LNCAP (cell line): ENCODE results near the gene STXBP1.

ENCODE experiments used
- TF ChIP-seq, protein P1 (sequence below): fragments of 450-650 bp; IDR thresholded peaks from 2 replicates; pipeline ENCODE4 v1.5.1; 2017; ENCODE audit warnings: mild to moderate bottlenecking

Gene STXBP1

DNA sequence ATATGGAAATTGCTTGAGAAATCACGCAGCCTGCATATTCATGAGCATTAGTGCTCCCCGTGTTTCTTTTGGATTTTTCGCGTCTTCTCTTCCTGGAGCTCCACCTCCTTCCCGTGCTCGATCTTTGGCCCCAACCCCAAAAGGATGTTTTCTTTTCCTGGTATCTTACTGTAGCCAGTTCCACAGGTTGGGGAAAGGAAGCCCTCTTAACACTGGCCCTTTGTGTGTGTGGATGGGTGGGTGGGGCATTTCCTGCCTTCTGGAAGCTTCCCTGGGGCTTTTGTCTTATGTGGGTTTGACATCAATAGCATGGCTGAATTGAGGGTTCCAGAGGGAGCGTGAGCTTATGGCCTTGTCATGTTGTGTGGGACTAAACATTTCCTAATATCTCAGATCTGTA is 21.9 kb downstream of the STXBP1 start:
- TF ChIP-seq, protein P1, sequence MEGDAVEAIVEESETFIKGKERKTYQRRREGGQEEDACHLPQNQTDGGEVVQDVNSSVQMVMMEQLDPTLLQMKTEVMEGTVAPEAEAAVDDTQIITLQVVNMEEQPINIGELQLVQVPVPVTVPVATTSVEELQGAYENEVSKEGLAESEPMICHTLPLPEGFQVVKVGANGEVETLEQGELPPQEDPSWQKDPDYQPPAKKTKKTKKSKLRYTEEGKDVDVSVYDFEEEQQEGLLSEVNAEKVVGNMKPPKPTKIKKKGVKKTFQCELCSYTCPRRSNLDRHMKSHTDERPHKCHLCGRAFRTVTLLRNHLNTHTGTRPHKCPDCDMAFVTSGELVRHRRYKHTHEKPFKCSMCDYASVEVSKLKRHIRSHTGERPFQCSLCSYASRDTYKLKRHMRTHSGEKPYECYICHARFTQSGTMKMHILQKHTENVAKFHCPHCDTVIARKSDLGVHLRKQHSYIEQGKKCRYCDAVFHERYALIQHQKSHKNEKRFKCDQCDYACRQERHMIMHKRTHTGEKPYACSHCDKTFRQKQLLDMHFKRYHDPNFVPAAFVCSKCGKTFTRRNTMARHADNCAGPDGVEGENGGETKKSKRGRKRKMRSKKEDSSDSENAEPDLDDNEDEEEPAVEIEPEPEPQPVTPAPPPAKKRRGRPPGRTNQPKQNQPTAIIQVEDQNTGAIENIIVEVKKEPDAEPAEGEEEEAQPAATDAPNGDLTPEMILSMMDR = no peak

DNA sequence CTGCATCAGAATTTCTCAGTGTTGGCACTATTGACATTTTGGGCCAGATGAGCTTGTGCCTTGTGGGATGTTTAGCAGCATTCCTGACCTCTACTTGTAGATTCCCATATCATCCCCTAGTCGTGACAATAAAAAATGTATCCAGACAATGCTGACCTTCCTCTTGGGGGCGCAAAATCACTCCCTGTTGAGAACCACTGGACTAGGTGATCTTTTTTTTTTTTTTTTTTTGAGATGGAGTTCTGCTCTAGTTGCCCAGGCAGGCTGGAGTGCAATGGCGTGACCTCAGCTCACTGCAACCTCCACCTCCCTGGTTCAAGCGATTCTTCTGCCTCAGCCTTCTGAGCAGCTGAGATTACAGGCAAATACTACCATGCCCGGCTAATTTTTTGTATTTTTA is 22.6 kb downstream of the STXBP1 start:
- TF ChIP-seq, protein P1 = no peak

DNA sequence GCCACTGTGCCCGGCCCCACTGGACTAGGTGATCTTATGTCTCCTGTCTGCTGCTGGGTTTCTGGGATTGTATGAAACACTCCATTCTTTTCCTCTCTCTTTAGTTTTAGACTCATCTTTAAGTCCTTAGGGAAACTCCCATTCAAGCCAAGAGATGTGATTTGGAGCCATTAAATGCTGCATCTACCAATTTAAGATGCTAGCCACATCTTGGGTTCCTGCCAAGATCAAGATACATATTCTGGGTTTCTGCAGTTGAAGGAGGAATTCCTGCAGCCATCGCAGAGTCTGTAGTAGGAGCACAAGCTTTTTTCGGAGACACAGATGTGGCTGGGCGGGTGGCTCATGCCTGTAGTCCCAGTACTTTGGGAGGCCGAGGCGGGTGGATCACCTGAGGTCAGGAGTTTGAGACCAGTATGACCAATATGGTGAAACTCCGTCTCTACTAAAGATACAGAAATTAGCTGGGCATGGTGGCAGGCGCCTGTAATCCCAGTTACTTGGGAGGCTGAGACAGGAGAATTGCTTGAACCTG is 23.2 kb downstream of the STXBP1 start:
- TF ChIP-seq, protein P1 = no peak

DNA sequence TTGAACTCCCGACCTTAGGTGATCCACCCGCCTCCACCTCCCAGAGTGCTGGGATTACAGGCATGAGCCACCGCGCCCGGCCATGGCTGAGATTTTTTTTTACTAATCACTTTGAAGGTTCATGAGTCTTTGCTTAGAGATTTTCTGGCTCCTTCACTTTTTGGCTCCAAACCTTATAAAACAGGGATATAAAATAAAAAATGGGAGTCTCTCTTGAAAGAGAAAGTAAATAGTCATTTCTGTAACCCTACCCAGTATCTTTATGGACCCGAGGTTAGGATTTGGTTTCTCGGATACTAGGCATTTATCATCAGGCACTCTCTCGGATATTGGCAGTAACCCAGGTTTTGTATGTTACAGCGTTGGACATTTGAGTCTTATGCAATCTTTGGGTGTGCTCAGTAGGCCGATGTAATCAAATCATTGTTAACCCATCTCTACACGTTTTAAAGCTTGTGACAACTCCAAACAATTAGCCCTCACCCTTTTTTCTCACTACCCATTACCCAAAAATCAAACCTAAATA is 25.3 kb downstream of the STXBP1 start:
- TF ChIP-seq, protein P1 = no peak

DNA sequence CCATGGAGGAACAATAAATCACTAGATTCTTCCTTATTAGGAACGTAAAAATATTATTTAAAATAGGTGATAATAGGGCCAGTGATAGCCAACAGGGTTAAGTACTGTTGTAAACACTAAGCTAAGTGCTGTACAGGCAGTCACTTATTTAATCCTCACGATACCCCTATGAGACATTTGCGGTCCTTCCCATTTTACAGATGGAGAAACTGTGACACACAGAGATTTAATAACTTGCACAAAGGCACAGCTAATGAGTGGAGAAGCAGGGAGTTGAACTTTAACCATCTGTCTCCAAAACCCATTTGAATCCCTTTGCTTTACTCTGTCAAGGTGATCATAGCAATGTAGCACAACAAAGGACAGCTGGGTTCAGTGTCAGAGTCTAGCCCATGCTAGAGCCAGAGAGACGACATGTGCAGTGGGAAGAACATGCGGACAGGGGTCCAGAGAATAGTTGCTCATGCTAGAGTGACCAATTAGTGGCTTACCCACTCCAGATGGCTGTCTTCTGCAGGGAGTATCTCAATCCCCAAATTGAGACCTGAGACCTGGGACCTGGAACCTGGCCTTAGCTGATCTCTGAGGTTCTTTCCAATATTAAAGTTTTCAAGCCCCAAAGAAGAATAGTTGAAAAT is 28.9 kb downstream of the STXBP1 start:
- TF ChIP-seq, protein P1 = no peak

DNA sequence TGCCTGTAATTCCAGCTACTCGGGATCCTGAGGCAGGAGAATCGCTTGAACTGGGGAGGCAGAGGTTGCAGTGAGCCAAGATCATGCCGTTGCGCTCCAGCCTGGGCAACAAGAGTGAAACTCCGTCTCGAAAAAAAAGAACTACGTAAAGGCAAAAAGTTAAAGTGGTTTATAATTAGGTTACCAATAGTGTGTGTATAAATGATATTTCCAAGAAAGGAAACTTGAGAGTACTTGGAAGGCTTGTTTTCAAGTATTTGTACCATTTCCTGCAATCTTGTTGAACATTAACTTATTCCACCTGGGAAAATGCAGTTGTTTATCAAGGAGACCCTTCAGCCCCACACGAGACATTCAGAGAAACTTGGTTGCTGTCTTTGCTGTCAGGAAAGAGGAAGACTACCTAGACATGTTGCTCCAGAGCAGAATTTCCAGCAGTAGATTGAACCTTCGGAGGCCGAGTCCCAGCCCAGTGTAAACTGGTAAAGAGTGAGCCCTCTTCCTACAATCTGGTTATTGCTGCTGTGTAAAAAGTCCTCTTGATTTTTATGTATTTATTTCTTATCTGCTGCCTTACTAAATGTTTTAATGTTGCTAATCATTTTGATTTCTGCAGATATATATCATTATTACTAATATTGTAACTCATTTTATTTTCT is 30.1 kb downstream of the STXBP1 start:
- TF ChIP-seq, protein P1 = no peak

DNA sequence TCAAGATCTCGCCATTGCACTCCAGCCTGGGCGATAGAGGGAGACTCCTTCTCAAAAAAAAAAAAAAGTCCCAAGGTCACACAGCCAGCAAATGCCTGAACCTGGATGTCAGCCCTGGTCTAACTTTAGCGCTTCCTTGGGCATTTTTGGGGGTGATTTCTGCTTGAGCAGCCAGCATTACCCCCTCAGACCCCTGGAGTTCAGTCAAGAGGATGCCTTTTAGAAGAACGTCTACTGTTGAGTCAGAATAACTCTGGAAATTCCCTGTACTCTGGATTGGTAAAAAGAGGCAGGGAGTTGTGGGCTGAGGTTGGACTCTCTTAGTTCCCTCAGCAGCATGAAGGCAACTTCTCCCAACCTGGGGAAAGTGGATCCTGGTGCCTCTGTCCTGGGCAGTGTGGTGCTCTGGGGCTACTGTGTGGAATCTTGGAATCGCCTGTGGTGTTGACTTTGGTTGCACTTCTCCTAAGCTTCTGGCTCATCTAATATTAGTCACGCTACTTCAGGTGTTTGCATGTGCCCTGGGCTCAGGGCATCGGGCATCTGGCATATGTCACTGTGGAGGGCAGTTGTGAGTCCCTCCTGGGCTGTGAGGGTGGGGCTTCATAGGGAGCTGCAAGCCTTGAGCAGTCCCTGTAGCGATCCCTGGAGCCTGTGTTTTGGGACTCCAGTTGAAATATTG is 32.2 kb downstream of the STXBP1 start:
- TF ChIP-seq, protein P1 = no peak
